ENCODE results near the gene SHB. TPM values are rescaled to one million over a fixed set of nuclear protein-coding genes. Genes with fewer than 3 reads are reported as not detected.

The SHB gene
- total and polyA plus RNA-seq, 2 of the 13 experiments (the other 11 are each of a cell fraction or from before 2014, with no cell fraction given): 19.4 to 20.7 TPM

- Histone ChIP-seq H3K36me3 (replicated peaks in 1 of 2; ENCODE audit: control insufficient read depth in 1 of 2, insufficient read depth in 2 of 2, low read length in 2 of 2) (no peaks in the 10 kb centered on the region), H2AFZ (ENCODE audit: low read length) (no peak overlapping the region), H3K79me2 (ENCODE audit: insufficient read depth, low read length) (no peaks in the 10 kb centered on the region), H3K27me3 (ENCODE audit: control insufficient read depth in 1 of 2, insufficient read depth in 2 of 2, low read length in 2 of 2) (no peaks in the 10 kb centered on the region; a peak in 1 of 5 replicates), H4K20me1 (ENCODE audit: insufficient read depth, low read length) (no peaks in the 10 kb centered on the region), H3K4me3 (replicated peaks in 1 of 3; ENCODE audit: insufficient read depth in 1 of 3, low read depth in 2 of 3, low read length in 3 of 3) (no peak overlapping the region), H3K9ac (ENCODE audit: insufficient read depth, low read depth, low read length) (no peak overlapping the region), H3K27ac (ENCODE audit: extremely low read length, insufficient read depth, low read length) (no peak overlapping the region), H3K4me2 (ENCODE audit: low read depth, low read length) (no peak overlapping the region), H3K9me3 (ENCODE audit: low read length) (no peaks in the 10 kb centered on the region), H3K4me1 (ENCODE audit: insufficient read depth, low read length) (no peaks in the 10 kb centered on the region)
- ATAC-seq (no peak), DNase-seq (ENCODE audit: low spot score) (no peak), FAIRE-seq (no peak)
- ChIA-PET POLR2A (no interaction called here), CTCF (ENCODE audit: low intra/inter-chr PET ratio, low total read pairs) (no interaction called here)
- WGBS (ENCODE audit: low lambda C conversion rate): 75% methylated on average over 5 of the region's 5 CpGs
- in situ Hi-C loops (cut with HindIII; ENCODE audit: extremely low pct_ligation_motif_present, low pct_unique_long_range_greater_than_20kb) (no loop called here), intact Hi-C loops (cut with micrococcal nuclease; ENCODE audit: unreplicated experiment) (no loop called here)
- no peak for TF ChIP-seq ZNF598 (CRISPR knock-in tag; IDR thresholded peaks at IDR 0.05; ENCODE audit: borderline replicate concordance)
- TF ChIP-seq POGK (CRISPR knock-in tag; conservative IDR thresholded peaks at IDR 0.05): no peak
- TF ChIP-seq MAFK (conservative IDR thresholded peaks at IDR 0.05 in 1 of 2, IDR thresholded peaks at IDR 0.05 in 1 of 2; ENCODE audit: low read length in 2 of 2): peak; percentile 66 to 88
- peak; percentile 80 for TF ChIP-seq MAFF (IDR thresholded peaks at IDR 0.05; ENCODE audit: low read depth, low read length)
- TF ChIP-seq ZBTB2 (CRISPR knock-in tag; IDR thresholded peaks at IDR 0.05; ENCODE audit: low read depth): no peak
- no TSS peak for BruUV-seq (replicated peaks)
Measured at GRCh38 chr9:38101423-38101822, 32.4 kb upstream of the SHB start.

All from HepG2 (cell line).